GM18526 (cell line): ENCODE results near the gene SCTR.

Source experiments
- POLR2A ChIP-seq: IDR thresholded peaks from 3 replicates; pipeline ENCODE4 v1.6.1; 2011; ENCODE audit not compliant: insufficient read length; ENCODE audit errors: extremely low read depth

The SCTR gene

GRCh38 chr2:119425620-119426395 lies 98.5 kb downstream of the SCTR start:
- no peak for TF ChIP-seq POLR2A

GRCh38 chr2:119425119-119425405 lies 99.2 kb downstream of the SCTR start:
- no peak for TF ChIP-seq POLR2A

GRCh38 chr2:119424284-119425118 lies 99.8 kb downstream of the SCTR start:
- TF ChIP-seq POLR2A: no peak

DNA sequence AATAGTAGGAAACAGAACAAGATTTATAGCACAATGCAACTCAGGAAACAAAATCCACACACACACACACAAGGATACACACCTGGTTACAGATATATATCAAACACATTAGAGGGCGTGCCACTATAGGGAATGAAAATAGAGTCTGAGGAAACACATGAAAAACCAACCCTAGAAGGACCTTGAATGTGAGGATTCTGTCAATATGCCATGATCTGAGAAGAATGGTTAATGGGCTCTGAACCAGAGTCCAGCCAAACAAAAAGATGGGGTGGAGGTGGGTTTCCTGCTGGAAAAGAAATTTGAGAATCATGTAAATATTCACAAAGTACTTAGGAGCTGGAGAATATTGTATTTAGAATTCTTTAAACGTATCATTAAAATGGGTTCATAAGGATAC lies 100.5 kb downstream of the SCTR start:
- no peak for TF ChIP-seq POLR2A

DNA sequence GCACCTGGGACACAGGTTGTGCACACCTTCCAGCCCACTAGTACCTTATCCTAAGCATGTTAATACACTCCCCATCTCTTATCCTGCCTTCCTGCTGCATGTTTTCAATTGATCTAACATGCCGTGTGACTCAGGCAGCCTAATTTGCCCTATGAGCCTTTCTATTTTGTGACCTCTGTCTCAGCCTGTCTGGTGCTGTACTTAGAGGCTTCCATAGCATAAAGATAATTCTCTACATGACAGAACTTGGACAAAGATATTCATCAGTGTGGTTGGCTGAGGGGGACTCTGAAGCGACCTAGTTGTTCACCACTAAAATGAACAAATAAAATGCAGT lies 101.2 kb downstream of the SCTR start:
- no peak for TF ChIP-seq POLR2A

DNA sequence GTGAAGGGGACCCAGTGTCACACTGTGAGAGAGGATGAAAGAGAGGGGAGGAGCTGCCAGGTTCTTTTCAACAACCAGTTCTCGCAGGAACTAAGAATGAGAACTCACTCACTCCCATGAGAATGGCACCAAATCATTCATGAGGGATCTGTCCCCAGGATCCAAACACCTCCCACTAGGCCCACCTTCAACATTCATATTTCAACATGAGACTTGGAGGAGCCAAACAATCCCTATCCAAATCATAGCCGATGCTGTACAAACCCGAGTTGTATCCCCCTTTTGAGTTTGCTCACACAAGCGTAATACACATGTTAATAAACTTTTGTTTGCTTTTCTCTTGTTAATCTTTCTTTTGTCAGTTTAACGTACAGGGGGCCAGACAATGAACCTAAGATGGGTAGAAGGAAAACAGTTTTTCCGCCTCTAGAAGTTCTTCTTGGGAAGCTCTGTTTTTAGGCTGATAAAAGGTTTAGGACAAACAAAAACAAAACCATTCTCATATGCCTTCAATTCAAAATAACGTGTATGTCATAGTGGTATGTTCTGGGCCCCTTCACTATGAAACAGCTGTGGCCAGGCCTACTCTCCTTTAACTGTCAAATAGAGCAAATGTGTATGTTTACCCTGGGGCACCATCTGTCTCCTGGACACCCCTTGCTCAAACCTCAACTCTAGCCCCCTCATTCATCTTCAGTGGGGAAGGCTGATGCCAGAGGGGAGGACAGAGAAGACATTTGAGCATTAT lies 101.7 kb downstream of the SCTR start:
- no peak for TF ChIP-seq POLR2A

- no peak for TF ChIP-seq POLR2A
These were observed 102.5 kb downstream of the SCTR start for GRCh38 chr2:119421741-119422140.

GRCh38 chr2:119421304-119421703 lies 103.0 kb downstream of the SCTR start:
- no peak for TF ChIP-seq POLR2A

DNA sequence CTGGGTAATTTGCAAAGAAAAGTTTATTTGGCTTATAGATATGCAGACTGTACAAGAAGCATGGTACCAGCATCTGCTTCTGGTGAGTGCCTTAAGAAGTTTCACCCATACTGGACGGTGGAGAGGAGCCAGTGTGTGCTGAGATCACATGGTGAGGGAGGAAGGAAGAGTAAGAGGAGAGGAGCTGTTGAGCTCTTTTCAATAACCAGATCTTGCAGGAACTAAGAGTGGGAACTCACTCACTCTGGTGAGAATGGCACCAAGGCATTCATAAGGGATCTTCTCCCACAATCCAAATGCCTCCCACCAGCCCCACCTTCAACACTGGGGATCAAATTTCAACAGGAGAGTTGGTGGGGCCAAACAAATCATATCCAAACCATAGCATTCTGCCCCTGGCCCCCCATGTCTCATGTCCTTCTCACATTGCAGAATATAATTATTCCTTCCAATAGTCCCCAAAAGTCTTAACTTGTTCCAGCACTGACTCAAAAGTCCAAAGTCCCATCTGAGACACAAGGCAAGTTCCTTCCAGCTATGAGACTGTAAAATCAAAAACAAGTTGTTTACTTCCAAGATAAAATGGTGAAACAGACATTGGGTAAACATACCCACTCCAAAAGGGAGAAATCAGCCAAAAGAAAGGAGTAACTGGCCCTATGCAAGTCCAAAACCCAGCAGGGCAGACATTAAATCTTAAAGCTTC lies 104.3 kb downstream of the SCTR start:
- TF ChIP-seq POLR2A: no peak

GRCh38 chr2:119419065-119419464 lies 105.2 kb downstream of the SCTR start:
- no peak for TF ChIP-seq POLR2A

- no peak for TF ChIP-seq POLR2A
These were observed 106.4 kb downstream of the SCTR start for GRCh38 chr2:119417908-119418307.

GRCh38 chr2:119416299-119416923 lies 107.9 kb downstream of the SCTR start:
- no peak for TF ChIP-seq POLR2A

DNA sequence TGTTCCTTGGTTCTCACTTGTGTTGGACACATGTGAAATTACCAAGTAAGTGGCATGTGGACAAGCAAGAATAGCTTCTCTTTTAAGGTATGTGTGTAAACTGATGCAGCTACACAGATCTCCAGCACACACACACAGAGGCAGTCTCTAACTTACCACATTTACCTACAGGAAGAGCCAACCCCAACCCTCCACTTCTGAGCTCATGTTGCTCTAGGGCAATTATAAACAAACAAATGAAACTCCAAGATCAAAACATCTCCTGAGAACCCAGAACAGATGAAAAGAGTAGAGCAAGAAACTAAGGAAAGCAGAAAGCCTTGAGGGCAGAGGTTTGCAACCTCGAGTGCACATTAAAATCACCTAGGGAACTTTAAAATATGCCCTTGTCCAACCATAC lies 108.7 kb downstream of the SCTR start:
- TF ChIP-seq POLR2A: no peak

- TF ChIP-seq POLR2A: no peak
These were observed 109.4 kb downstream of the SCTR start for GRCh38 chr2:119414894-119415293.

- no peak for TF ChIP-seq POLR2A
These were observed 114.8 kb downstream of the SCTR start for GRCh38 chr2:119409506-119409905.
